ELR (cell line): ENCODE results near the gene NDUFB1.

ENCODE experiments used
- DNase-seq: peaks from one replicate; pipeline ENCODE4 v3.0.0-alpha.2; 2015; ENCODE audit warnings: low read depth

The NDUFB1 gene

DNA sequence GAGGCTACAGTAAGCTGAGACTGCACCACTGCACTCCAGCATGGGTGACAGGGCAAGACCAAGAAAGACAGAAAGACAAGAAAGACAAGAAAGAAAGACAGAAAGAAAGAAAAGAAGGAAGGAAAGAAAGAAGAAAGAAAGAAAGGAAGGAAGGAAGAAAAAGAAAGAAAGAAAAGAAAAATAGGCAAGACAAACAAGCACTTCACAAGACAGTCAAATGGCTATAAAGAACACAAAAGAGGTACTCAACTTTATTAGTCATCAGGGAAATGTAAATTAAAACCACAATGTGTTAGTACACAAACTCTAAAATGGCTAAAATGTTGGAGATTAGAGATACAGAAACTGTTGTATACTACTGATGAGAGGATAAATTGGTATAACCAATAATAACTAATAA, 21.7 kb downstream of the NDUFB1 start:
- DNase-seq: peak; percentile 35

DNA sequence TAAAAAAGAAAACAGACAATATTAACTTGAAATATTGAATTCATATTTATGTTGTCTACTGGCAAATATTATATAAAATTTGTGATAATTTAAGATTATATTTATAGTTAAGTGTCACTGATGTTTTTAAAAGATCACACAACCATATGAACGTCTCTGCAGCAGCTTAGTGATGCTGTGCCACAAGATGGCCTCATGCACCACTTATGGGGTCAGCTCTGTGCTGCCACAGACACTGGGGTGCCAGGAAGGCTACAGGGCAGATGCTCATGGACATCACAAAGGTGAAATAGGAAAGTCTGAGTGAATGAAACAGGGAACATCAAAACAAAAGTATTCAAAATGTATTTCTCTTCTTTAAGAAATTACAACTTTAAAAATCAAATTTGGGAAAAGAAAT, 28.2 kb downstream of the NDUFB1 start:
- peak; percentile 26 for DNase-seq

DNA sequence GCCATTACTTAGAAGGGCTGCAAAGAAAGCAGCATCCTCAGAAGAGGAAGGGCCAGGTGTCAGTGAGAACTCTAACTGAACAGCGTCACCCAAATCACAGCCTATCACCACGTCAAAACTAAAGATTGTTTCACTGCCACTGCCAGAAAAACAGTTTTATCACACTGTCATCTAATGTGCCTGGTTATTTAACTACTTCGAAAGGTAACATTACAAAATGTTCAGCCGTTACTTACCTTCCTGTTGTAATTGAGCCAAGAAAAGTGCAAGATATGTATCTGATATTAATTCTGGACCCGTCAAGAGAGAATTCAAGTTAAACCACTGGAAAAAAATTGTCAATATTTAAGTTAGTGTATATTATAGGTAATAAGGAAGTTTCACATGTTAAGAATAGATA, 33.0 kb downstream of the NDUFB1 start:
- no peak for DNase-seq

DNA sequence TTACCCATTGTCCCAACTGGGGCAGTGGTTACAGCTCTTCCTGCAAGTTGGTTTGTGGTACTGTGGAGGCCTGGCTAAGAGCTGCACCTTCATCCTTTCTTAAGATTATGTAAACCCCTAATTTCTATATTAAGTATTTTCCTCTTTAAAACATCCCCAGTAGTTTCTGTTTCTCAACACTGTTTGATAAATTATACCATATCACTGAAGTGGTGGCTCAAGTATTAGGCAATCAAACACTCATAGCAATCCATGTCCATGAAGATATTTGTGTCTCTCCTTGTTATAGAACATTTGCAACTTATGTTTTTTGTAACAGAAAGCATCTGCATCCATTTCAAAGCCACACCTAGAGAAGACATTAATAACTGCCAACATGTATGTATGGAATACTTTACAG, 47.0 kb downstream of the NDUFB1 start:
- no peak for DNase-seq
